Pancreas (tissue), 10 donors: ENCODE results near the gene PHKG2. TPM values are rescaled to one million over a fixed set of nuclear protein-coding genes. Genes with fewer than 3 reads are reported as not detected.
A peak's percentile ranks its signal among the peaks of the same experiment; 100 is the strongest.

ENCODE experiments used
- ATAC-seq, 4 donors: fragments of 200-7000 bp; cut with Tn5 transposase; one replicate each; pipeline versions ENCODE4 v1.8.0 to v1.9.1; 2020; ENCODE audit warnings: mild to moderate bottlenecking in 4 of 4, moderate library complexity in 4 of 4
- DNase-seq, 6 donors: peaks; one replicate each; pipeline ENCODE4 v3.0.0-alpha.2; 2020
- FAIRE-seq: peaks from 2 replicates; lab custom pipeline; 2012; peaks lifted over from hg19 to GRCh38; lab: Jason Lieb, UNC
- H3K27ac ChIP-seq, 4 donors: fragments of 200-600 bp; sonication (generic); 1 replicate in 3 of 4; 2 replicates in 1 of 4; pipeline versions ENCODE4 v1.5.0 to v1.8.0; 2020
- H3K27me3 ChIP-seq, 4 donors: fragments of 200-600 bp; one replicate each; pipeline ENCODE4 v1.8.0; 2021
- H3K36me3 ChIP-seq, 3 donors: fragments of 200-600 bp; sonication (generic) in 1 of 3; one replicate each; pipeline versions ENCODE4 v1.5.0 to v1.8.0; 2020 to 2021
- H3K4me1 ChIP-seq, 3 donors: fragments of 200-600 bp; one replicate each; pipeline ENCODE4 v1.8.0; 2021
- H3K4me3 ChIP-seq, 4 donors: fragments of 200-600 bp; sonication (generic) in 2 of 4; one replicate each; pipeline versions ENCODE4 v1.5.0 to v1.8.0; 2020 to 2021
- H3K9me3 ChIP-seq, 4 donors: fragments of 200-600 bp; one replicate each; pipeline ENCODE4 v1.8.0; 2021
- WGBS, 2 donors: extraction: QIAGEN DNeasy Blood & Tissue Kit; methylation state at CpG; one replicate each; pipeline ENCODE4 v1.1.7; 2013; 5-methylcytosine and 5-hydroxymethylcytosine counted together
- intact Hi-C, 3 donors: fragments of 100-400 bp; cut with DNase I; formaldehyde crosslinking; loops; one replicate each; pipeline versions ENCODE4 v1.11.1 to v1.14.2; 2022
- polyA plus RNA-seq, 2 donors: library from polyadenylated mRNA; stranded (reverse); fragments of 200-250 nt; gene quantifications; one replicate each; pipeline ENCODE4 v1.2.3, GENCODE V29; 2013
- total RNA-seq, 6 donors: library from RNA; stranded (reverse); fragmentation: NEBNext Ultra II Directional in 4 of 6; extraction: Animal tissue kit (Norgen Biotek cat#: 25700) in 4 of 6; gene quantifications; one replicate each; pipeline versions ENCODE4 v1.2.1 to v1.2.4, GENCODE V29; 2021 to 2023
- TF ChIP-seq, protein P1 (sequence below), 4 donors: fragments of 200-600 bp; sonication (generic) in 3 of 4; IDR thresholded peaks; one replicate each; pipeline versions ENCODE4 v1.5.0 to v1.8.0; 2021; ENCODE audit warnings: antibody characterized with exemption in 4 of 4
- donor health status: healthy with polysubstance abuse.
- donor health status: DM: no; HTN: no; CAD: no; lungs with moderate emphysema.
- donor health status: DM: no; HTN: no; CAD: no.
- donor health status: control.
- donor health status: control.
- donor health status: Bipolar disorder and iron deficiency.
- donor health status: DM: yes; HTN: yes; CAD: no.
- donor health status: DM: no; HTN: no; CAD: no.
- donor health status: DM: no; HTN: no; CAD: no.
- donor health status: DM: yes; HTN: yes; CAD: no.

The PHKG2 gene
- total and polyA plus RNA-seq, 8 donors, result 7.9 to 42.3 (median 11.4) TPM

DNA sequence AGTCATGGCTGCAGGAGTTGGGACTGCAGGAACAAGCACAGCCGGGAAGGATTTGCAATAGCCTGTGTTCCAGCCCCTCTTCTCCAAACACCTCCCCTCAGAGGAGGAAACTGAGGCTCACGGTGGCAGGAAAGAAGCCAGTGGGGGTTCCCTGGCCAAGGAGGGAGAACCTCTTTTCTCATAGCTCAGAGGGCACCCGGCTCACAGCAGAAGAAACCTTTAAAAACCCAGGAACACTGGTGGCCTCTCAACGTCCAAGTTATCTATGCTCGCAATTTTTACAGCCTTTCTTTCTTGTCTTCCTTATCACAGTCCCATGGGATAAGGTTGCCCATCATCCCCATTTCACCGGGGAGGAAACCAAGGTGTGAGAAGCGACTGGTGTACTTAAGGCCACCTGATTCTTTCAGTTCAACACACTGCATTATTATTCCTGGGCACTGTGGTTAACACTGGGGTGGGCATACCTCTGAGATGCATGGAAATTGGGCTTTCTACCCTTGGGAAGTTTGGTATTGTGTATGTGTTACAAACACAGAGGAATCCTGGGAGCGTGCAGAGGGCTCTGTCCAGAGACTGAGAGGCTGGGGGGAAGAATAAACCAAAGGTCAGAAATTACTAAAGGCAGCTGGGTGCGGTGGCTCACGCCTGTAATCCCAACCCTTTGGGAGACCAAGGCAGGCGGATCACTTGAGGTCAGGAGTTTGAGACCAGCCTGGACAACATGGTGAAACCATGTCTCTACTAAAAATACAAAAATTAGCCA is 39.6 kb downstream of the PHKG2 start:
- Histone ChIP-seq H3K36me3 (peaks cover 0 to 2% (median under 1%) of the 10 kb centered on the region in 3 donors), H3K9me3 (no peaks in the 10 kb centered on the region), H3K27me3 (no peaks in the 10 kb centered on the region), H3K4me3 (peak overlapping the region; percentile 89 to 97 (median 94)), H3K27ac (peak overlapping the region in 3 of 4 donors; percentile 60 to 74 (median 70)), H3K4me1 (peaks cover 0 to 6% (median 0%) of the 10 kb centered on the region in 3 donors)
- intact Hi-C loops, result no loop called here
- TF ChIP-seq, protein P1, sequence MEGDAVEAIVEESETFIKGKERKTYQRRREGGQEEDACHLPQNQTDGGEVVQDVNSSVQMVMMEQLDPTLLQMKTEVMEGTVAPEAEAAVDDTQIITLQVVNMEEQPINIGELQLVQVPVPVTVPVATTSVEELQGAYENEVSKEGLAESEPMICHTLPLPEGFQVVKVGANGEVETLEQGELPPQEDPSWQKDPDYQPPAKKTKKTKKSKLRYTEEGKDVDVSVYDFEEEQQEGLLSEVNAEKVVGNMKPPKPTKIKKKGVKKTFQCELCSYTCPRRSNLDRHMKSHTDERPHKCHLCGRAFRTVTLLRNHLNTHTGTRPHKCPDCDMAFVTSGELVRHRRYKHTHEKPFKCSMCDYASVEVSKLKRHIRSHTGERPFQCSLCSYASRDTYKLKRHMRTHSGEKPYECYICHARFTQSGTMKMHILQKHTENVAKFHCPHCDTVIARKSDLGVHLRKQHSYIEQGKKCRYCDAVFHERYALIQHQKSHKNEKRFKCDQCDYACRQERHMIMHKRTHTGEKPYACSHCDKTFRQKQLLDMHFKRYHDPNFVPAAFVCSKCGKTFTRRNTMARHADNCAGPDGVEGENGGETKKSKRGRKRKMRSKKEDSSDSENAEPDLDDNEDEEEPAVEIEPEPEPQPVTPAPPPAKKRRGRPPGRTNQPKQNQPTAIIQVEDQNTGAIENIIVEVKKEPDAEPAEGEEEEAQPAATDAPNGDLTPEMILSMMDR (IDR thresholded peaks at IDR 0.05), result no peak
- DNase-seq (no peak), FAIRE-seq (no peak), ATAC-seq (peak in 3 of 4 donors; percentile 4 to 14 (median 11))
- WGBS, 2 donors, result 49 to 54% methylated on average over 11 of the region's 11 CpGs

DNA sequence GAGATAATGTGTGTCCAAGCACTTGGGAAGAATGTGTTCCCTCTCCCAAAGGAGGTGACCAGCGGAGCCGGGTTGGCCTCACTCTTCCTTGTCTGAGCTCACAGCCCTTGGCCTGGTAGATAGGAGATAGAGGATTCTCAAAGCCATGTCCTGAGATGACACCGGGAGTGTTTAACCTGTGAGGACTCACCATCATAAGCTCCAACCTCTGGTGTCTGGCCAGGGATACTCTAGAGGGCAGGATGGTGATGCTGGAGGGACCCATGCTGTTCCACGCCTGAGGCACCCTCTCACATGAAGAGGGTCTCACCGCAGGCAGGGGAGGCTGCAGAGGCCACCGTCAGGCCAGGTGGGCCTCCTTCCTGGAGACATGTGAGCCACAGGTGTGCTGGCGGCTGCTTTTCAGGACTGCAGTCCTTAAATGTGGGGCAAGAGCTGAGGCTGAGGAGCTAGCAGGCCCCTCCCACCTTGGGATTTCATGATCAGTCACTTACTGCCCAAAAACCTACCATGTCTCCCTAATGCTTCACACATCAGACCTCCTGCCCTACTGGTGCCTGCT is 45.4 kb downstream of the PHKG2 start:
- DNase-seq (no peak), FAIRE-seq (no peak), ATAC-seq (no peak)
- WGBS, 2 donors, result 74 to 86% methylated on average over 7 of the region's 7 CpGs
- H3K36me3 ChIP-seq, result no peaks in the 10 kb centered on the region
- H3K27me3 ChIP-seq, result no peaks in the 10 kb centered on the region
- TF ChIP-seq, protein P1 (IDR thresholded peaks at IDR 0.05), result no peak
- no peak overlapping the region for H3K27ac ChIP-seq
- no peaks in the 10 kb centered on the region for H3K4me1 ChIP-seq
- no peaks in the 10 kb centered on the region for H3K9me3 ChIP-seq
- no peak overlapping the region for H3K4me3 ChIP-seq
- intact Hi-C loops, result no loop called here

DNA sequence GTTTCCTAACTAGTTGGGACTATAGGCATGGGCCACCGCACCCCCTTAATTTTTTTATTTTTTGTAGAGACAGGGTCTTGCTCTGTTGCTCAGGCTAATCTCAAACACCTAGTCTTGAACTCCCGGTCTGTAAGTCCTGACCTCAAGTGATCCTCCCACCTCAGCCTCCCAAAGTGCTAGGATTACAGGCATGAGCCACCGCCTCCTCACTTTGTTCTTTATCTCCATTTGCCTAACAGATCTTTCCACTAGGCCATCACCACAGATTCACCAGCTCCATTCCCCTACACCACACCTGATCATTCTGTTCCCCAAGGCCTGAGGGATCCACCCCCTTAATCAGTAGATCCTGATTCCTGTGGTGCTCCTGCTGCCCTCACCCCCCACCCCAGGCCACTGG is 46.4 kb downstream of the PHKG2 start:
- Histone ChIP-seq H3K27ac (no peak overlapping the region), H3K9me3 (no peaks in the 10 kb centered on the region), H3K4me1 (no peaks in the 10 kb centered on the region), H3K4me3 (no peak overlapping the region), H3K36me3 (no peaks in the 10 kb centered on the region), H3K27me3 (no peaks in the 10 kb centered on the region)
- ATAC-seq (no peak), DNase-seq (no peak), FAIRE-seq (no peak)
- 90 to 93% methylated on average over 3 of the region's 3 CpGs for WGBS, 2 donors
- TF ChIP-seq, protein P1 (IDR thresholded peaks at IDR 0.05), result no peak
- intact Hi-C loops, result no loop called here

DNA sequence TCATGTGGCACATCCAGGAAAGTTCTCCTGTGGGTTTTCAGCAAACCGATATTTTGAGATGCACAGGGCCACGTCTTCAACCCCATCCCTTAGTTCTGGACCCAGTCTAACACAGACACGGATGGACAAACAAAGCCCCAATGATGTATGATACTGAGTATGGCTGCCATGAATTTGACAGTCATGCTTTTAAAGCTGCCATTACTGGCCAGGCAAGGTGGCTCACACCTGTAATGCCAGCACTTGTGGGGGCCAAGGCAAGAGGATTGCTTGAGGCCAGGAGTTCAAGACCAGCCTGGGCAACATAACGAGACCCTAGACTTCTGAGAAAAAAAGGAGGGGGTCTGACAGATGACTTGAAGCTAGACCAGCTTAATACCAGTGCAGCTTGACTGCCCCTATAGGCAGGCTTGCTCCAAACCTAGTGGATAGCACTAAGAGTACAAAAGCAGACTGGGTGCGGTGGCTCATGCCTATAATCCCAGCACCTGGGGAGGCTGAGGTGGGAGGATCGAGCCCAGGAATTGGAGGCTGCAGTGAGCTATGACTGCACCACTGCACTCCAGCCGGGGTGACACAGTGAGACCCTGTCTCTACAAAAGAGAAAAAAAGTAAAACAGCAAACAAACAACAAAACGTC is 49.6 kb downstream of the PHKG2 start:
- TF ChIP-seq, protein P1 (IDR thresholded peaks at IDR 0.05), result no peak
- Histone ChIP-seq H3K9me3 (no peaks in the 10 kb centered on the region), H3K27ac (no peak overlapping the region), H3K4me1 (no peaks in the 10 kb centered on the region), H3K27me3 (no peaks in the 10 kb centered on the region), H3K36me3 (no peaks in the 10 kb centered on the region), H3K4me3 (no peak overlapping the region)
- ATAC-seq (no peak), DNase-seq (no peak), FAIRE-seq (no peak)
- 67 to 69% methylated on average over 8 of the region's 8 CpGs for WGBS, 2 donors
- intact Hi-C loops, result no loop called here

Other genes starting within 250 kb of the PHKG2 start
- 10 to 100 TPM; 11.7 to 21.3 (median 13.5) TPM for gene ZNF768, start 221.9 kb upstream of the PHKG2 start, total RNA-seq
- gene ZNF768, start 221.9 kb upstream of the PHKG2 start, polyA plus RNA-seq, result 10 to 100 TPM; 26.7 to 31.4 TPM
- gene ZNF747, start 213.6 kb upstream of the PHKG2 start, total RNA-seq, result 1 to 10 TPM; 2.7 to 6.0 (median 4.5) TPM
- gene ZNF747, start 213.6 kb upstream of the PHKG2 start, polyA plus RNA-seq, result 1 to 10 TPM; 5.5 to 6.9 TPM
- 1 to 10 TPM; 3.1 to 5.6 (median 4.0) TPM for gene ZNF764, start 190.1 kb upstream of the PHKG2 start, total RNA-seq
- gene ZNF764, start 190.1 kb upstream of the PHKG2 start, polyA plus RNA-seq, result 1 to 10 TPM; 4.8 to 5.4 TPM
- gene ZNF688, start 176.7 kb upstream of the PHKG2 start, total RNA-seq, result 10 to 100 TPM in 2 of 6 donors, 1 to 10 TPM in 4; 7.6 to 11.3 (median 9.6) TPM
- gene ZNF688, start 176.7 kb upstream of the PHKG2 start, polyA plus RNA-seq, result 10 to 100 TPM; 24.3 to 26.4 TPM
- gene ZNF785, start 162.7 kb upstream of the PHKG2 start, total RNA-seq, result 10 to 100 TPM in 1 of 6 donors, 1 to 10 TPM in 5; 7.1 to 12.1 (median 8.1) TPM
- 1 to 10 TPM; 6.3 to 8.4 TPM for gene ZNF785, start 162.7 kb upstream of the PHKG2 start, polyA plus RNA-seq
- 1 to 10 TPM; 4.2 to 6.1 (median 5.4) TPM for gene ZNF689, start 138.0 kb upstream of the PHKG2 start, total RNA-seq
- gene ZNF689, start 138.0 kb upstream of the PHKG2 start, polyA plus RNA-seq, result 1 to 10 TPM; 2.9 to 4.4 TPM
- 10 to 100 TPM; 23.5 to 44.8 (median 26.8) TPM for gene PRR14, start 97.5 kb upstream of the PHKG2 start, total RNA-seq
- 100 to 1,000 TPM; 120 to 164 TPM for gene PRR14, start 97.5 kb upstream of the PHKG2 start, polyA plus RNA-seq
- gene FBRS, start 90.0 kb upstream of the PHKG2 start, total RNA-seq, result 10 to 100 TPM; 16.1 to 40.4 (median 21.9) TPM
- gene FBRS, start 90.0 kb upstream of the PHKG2 start, polyA plus RNA-seq, result 10 to 100 TPM; 47.0 to 60.0 TPM
- 10 to 100 TPM; 21.3 to 39.6 (median 27.4) TPM for gene SRCAP, start 49.3 kb upstream of the PHKG2 start, total RNA-seq
- 10 to 100 TPM in 1 of 2 donors, 1 to 10 TPM in 1; 7.5 to 34.0 TPM for gene SRCAP, start 49.3 kb upstream of the PHKG2 start, polyA plus RNA-seq
- gene CFAP119, start 13.6 kb downstream of the PHKG2 start, total RNA-seq, result 1 to 10 TPM; 1.7 to 5.7 (median 3.0) TPM
- gene CFAP119, start 13.6 kb downstream of the PHKG2 start, polyA plus RNA-seq, result 10 to 100 TPM; 21.4 to 32.1 TPM
- 10 to 100 TPM; 37.7 to 66.6 (median 40.6) TPM for gene RNF40, start 13.9 kb downstream of the PHKG2 start, total RNA-seq
- 10 to 100 TPM; 65.3 to 68.4 TPM for gene RNF40, start 13.9 kb downstream of the PHKG2 start, polyA plus RNA-seq
- 1 to 10 TPM; 4.5 to 8.6 (median 6.2) TPM for gene ZNF629, start 38.8 kb downstream of the PHKG2 start, total RNA-seq
- 1 to 10 TPM; 5.8 to 6.3 TPM for gene ZNF629, start 38.8 kb downstream of the PHKG2 start, polyA plus RNA-seq
- 10 to 100 TPM in 4 of 6 donors, 1 to 10 TPM in 2; 9.2 to 14.1 (median 10.7) TPM for gene BCL7C, start 145.7 kb downstream of the PHKG2 start, total RNA-seq
- gene BCL7C, start 145.7 kb downstream of the PHKG2 start, polyA plus RNA-seq, result 10 to 100 TPM; 22.3 to 29.3 TPM
- gene CTF1, start 148.2 kb downstream of the PHKG2 start, total RNA-seq, result 1 to 10 TPM; 1.6 to 3.2 (median 1.9) TPM
- gene CTF1, start 148.2 kb downstream of the PHKG2 start, polyA plus RNA-seq, result 1 to 10 TPM; 2.5 to 2.9 TPM
- 10 to 100 TPM in 1 of 6 donors, 1 to 10 TPM in 5; 3.8 to 13.5 (median 4.6) TPM for gene FBXL19, start 175.1 kb downstream of the PHKG2 start, total RNA-seq
- 10 to 100 TPM; 10.1 to 26.8 TPM for gene FBXL19, start 175.1 kb downstream of the PHKG2 start, polyA plus RNA-seq
- gene ORAI3, start 200.6 kb downstream of the PHKG2 start, total RNA-seq, result 10 to 100 TPM in 4 of 6 donors, 1 to 10 TPM in 2; 8.6 to 12.5 (median 11.4) TPM
- gene ORAI3, start 200.6 kb downstream of the PHKG2 start, polyA plus RNA-seq, result 10 to 100 TPM in 1 of 2 donors, 1 to 10 TPM in 1; 9.5 to 10.3 TPM
- gene SETD1A, start 209.3 kb downstream of the PHKG2 start, total RNA-seq, result 10 to 100 TPM in 1 of 6 donors, 1 to 10 TPM in 5; 6.5 to 10.6 (median 8.3) TPM
- 10 to 100 TPM; 12.8 to 17.9 TPM for gene SETD1A, start 209.3 kb downstream of the PHKG2 start, polyA plus RNA-seq
- gene HSD3B7, start 236.8 kb downstream of the PHKG2 start, total RNA-seq, result 10 to 100 TPM; 14.2 to 32.1 (median 17.3) TPM
- gene HSD3B7, start 236.8 kb downstream of the PHKG2 start, polyA plus RNA-seq, result 10 to 100 TPM; 16.6 to 28.4 TPM